ENCODE measurements around the gene PPP1R13B.

The PPP1R13B gene

DNA sequence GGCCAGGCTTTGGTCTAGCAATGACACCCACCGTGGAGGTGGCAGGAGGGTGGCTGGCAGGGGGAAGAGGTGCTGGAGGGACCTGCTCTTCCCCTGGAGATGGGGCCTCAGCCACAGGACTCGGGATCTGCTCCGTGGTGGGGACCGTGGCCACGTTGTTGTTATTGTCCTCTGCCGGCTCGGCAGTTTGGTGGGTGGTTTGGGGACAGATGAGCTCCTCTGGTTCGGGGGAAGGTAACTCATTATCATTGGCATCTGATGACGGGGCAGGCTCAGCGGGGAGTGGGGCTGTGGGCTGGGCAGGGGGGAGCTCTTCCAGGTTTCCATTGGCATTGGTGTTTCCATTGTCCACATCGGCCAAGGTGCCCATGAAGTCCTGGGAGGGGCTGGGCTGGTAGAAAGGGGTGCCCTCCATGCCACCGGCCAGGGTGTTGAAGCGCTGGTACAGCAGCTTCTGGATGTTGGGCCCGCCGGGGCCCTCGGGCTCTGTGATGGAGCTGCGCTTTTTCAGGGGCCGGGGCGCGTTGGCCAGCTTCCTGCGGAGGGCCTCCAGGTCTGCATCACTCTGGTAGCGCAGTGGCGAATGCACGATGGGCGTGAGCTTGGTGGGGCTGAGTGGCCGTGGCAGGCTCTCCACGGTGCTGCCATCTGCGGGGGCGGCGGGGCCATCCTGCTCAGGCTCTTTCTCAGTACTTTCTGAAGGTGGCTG is 107.4 kb downstream of the PPP1R13B start:
- DNase-seq = no peak

DNA sequence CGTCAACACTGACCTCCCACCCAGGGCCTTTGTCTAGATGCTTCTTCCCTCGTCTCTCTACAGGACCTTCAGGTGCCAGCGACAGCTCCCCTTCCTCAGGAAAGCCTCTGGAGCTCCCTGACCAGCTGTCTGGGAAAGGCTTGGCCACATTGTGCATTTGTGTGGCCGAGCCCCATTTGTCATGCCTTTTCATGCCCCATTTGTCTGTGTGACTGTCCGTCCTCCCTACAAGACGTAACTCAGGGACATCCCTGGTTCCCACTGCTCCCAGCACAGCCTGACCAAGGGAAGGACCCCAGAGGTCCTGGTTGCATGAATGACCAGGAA is 107.9 kb downstream of the PPP1R13B start:
- DNase-seq = no peak

DNA sequence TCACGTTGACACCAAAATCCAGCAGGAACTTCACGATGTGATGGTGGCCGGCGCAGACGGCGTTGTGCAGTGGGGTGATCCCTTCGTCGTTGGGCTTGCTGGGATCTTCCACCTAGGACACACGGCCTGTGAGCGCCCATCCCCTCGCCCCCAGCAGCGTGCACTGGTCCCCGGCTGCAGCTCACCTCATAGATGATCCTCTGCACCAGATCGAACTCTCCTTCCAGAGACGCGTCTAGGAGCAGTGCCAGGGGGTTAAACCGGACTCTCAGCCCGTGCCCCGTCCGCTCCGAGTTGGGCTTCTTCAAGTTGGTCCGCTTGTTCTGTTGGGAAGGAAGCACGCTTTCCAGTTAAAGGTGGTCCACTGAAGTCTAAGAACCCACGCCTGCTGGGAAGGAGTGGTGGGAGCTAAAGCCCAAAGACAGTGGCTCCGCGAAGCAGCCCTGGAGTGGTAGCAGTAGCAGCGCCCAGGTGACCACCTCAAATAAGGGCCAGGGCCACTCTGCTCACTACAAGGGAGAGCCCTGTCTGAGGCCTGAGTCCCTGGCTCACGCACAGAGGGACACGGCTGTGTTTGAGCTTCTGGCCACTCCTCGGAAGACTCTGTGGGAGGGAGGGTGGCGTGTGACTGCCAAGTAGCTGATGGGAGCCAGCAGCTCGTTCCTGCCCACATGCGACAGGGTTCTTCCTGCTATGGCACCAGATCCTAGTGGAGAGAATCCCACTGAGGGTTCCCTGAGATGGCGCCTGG is 108.5 kb downstream of the PPP1R13B start:
- DNase-seq = no peak

DNA sequence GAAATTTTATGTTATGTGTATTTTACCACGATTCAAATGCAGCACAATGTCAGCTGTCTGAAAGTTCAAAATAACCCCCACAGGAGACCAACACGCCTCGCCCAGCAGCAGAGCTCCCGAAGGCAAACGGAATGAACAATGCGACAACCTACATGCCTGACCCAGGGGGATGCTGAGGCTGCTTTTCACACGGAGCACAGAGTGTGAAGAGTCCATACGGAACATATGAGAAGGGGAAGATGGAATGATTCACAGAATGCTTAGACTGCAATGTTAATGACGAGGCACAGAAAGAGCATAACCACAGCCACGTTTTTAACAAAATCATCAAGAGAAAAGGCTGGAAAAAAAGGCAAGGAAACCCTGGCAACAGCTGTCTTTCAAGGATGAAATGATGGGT is 109.2 kb downstream of the PPP1R13B start:
- no peak for DNase-seq

DNA sequence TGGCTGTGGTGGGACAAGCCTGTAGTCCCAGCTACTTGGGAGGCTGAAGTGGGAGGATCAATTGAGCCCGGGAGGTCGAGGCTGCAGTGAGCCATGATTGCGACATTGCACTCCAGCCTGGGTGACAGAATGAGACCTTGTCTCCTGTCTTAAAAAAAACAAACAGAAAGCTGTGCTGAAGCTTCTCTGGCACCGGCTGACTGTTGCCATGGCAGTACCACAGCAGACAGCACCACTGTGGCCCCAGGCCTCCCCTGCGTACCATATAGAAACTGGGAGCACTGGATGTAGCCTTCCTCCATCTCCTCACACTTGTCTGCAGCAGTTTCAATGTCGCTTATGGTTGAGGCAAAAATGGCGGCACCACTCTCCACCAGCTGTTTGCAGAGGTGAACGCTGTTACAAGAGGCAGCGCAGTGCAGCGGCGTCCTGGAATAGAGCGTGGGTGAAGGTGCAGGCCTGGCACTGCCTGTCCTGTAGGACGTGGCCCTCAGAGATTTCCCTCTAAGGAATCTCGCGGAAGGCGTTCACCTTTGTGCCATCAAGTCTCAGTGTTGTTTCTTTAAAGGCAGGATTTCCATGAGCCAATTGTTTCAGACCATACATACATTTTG is 109.8 kb downstream of the PPP1R13B start:
- DNase-seq = no peak

DNA sequence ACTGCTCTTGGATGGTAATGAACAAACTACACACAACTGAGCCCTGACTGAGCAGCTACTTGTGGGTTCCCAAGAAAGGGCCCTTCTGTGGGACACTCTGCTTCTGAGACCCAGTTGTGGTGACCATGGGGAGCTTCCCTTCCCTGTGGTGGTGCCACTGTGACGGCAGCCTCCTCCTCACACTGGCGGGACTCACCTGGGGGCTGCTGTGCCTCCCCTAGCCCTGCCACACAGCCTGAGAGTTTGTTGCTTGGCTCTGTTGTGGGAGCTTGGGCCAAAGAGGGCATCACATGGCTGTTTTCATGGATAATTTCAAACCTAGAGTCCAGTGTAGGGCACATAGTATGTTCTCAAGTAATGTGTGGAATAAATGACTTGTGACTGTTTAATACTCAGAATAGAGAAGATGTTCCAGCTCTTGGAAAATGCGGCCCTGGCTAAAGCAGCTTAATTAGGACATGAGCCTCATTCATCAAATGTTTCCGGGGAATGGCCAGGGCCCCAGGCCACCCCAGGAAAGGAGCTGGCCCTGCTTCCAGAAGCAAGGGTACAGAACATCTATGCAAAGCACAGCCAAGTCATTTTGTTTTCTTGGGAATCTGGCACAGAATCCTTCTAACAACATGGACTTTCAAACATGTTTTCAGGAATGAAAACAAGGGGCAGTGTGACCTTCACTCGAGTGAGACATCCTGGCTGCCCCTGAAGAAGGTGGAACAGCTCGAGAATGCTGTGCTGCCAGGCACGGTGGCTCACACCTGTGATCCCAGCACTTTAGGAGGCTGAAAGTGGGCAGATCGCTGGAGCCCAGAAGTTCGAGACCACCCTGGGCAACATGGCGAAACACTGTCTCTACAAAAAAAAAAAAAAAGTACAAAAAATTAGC is 110.6 kb downstream of the PPP1R13B start:
- no peak for DNase-seq

DNA sequence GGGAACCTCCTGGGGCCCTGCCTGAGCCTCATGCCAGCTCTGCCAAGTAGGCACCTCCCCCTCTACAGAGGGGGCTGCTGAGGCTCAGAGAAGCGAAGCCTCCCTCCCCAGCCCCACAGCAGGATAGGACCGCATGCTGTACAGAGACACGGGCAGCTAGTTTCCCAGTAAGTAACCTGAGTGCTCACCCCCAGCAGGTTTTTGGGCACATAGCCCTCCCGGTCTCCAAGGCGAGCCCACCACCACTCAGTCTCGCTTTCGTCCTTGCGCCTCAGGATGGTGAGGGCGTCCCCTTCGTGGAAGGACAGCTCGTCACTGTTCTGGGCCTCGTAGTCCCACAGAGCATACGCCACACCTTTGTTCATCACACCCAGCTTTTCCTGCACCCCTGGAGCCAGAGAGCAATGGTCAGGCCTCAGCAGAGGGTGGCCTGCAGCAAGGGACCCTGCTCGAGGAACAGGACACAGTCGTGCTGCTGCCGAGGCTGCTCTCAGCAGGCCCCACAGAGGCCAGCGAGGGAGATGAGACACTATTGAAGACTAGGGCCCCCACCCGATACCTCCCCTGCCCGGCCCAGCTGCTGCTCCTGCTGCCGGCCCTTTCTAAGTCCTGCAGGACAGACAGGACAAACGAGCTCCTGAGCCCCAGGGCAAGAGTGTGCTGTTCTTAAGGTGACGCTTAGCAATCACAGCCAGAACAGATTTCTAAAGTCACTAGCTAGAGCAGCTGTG is 111.4 kb downstream of the PPP1R13B start:
- no peak for DNase-seq

DNA sequence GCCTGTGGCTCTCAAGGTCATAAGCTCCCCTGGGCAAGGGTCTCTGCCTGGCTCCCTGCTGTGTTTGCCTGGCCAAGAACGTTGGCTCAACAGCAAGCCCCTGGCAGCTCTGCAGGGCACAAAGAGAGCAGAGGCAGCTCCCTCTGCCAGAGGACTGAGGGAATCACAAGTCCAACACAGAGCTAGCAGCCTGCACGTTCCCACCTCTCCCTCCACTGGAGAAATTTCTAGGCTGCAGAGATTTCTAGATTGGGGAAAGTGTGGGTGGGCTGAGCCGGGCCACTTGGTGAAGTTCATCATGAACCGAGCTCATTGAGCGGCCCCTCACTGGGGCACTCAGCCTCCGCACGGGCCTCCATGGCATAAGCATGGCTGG is 111.9 kb downstream of the PPP1R13B start:
- DNase-seq = no peak

DNA sequence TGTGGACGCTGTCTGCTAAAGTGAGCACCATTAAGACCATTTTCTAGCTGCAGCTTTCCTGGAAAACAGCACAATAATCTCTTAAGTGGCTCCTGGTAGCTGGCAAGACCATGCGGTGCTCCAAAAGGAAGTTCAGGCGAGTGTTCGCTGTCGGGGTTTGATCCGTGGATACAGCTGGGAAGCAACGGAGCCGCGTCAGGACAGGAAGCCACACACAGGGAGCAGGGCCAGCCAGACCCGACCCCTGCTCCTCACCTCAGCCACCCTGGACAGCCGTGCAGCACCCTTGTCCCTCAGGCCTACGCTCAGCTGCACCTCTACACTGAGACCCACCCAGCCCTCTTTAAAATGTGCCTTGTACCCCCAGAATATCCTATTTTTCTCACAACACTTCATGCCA is 112.4 kb downstream of the PPP1R13B start:
- DNase-seq = no peak

DNA sequence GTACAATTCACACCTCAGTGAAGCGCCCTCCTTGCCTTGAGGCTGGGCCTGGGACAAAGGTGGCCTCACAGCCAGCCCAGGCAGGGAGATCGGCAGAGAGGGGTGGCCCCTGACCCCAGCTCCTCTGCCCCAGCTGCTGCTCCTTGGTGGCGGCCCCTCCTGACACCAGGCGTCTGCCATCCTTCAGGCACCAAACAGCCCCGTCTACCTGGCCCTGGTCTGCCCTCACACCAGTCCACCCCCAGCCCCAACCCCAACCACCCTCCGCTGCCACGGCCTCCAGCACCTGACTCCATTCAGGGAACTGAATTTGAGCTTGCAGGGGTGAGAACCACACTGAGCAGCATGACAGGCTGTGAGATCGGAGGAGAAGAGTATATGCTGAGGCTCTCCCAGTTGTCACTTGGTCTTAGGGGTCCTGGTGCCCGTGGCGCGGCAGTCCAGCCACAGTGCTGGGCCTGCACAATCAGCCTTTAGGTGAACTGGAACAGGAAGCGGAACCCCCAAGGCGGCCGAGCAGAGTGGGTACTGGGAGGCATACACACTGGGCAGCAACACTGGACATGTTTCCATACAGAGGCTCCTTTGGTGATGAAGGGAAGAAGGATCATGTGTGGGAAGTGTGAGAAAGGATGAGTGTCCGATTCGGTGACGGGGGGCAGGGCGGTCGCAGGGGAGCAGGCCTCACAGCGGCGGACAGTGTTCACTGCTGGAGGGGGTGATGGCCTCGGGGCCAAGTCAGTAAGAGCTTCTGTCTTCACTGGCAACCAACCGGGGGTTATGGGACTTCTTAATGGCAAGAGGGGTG is 113.1 kb downstream of the PPP1R13B start:
- no peak for DNase-seq

DNA sequence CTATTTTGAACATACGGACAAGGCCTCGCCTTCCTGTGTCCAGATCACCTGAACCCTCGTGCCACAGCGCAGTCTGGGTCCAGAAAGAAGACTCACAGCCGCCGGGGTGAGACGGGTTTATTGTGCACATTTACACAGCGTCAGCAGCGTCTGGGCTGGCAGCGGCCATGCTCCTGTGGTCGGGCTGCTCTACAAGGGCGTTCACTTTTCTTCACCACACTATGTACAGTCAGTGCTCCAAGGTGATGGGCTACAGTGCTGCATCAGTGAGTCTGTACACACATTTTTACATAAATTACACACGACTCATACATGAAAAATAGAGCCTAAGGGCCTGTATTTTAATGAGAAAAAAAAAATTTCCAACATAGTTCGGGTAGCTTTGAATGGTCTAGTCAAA is 113.7 kb downstream of the PPP1R13B start:
- DNase-seq = no peak

DNA sequence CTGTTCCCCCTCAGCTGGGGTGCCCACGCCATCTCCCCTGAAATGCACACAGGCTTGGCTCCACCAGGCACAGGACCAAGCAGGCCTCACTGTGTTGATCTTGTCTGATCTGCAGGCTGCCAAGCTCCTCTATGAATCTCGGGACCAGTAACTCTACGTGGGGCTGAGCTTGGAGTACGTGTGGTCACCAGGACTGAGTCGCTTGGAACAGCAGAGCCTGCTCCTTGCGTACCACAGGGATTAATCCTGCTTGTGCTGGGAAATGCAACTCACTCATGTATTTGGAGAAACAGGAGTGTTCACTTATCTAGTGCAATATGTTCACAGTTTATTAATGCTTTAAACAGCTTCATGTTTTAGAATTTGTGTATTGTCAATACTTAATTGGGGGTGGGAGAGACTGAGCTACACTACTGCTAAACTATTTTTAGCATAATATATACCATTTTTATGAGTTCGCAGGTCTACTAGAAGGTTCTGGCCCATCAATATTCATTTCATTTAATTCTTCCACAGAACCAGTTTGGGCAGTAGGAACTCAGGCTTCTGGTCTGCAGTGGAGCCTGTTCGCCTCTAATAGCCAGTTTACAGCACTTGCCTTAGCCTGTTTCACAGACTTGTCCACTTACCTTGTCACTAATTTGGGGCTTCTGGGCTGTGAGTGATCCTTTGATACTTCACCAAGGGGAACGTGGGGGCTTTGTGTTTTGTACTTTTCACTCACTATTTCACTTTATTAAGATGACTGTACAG is 114.3 kb downstream of the PPP1R13B start:
- DNase-seq = no peak

DNA sequence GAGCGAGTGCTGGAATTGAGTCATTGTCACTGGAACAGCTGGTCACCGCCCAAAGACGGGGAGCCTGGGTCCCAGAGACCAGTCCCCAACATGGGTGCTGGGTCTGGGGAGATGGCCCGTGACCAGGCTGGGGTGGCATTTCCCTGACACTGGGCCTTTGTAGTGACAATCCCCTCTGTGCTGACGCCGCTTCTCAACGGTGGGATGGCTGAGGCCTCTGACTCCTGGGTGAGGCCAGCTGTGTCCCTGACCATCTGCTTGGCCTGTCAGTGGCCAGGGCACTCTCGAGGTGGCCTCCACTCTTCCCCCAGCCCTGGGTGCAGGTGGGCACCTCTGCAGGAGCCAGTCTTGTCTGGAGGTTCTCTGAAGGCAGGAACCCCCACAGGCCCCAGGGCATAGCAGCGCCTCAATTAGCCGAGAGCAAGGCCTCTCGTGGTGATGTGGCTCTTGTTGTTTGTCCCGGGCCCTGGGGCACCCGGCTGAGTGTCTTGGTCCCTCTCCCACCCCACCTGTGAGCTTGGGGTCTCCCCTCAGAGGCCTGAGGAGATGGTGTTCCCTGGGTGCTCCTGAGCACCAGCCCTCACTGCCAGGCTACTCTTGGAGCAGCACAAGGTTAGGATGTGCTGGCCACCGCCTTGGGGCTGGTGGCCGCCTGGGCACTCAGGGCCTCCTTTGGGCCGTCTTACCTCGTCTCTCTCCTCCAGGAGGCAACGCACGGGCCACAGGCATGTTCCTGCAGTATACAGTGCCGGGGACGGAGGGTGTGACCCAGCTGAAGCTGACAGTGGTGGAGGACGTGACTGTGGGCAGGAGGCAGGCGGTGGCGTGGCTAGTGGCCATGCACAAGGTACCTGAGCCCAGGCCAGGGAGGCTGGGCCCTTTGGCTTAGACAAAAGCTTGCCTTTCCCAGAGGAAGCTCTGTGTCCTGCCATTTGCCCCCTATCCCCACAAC is 115.2 kb downstream of the PPP1R13B start:
- DNase-seq = no peak

DNA sequence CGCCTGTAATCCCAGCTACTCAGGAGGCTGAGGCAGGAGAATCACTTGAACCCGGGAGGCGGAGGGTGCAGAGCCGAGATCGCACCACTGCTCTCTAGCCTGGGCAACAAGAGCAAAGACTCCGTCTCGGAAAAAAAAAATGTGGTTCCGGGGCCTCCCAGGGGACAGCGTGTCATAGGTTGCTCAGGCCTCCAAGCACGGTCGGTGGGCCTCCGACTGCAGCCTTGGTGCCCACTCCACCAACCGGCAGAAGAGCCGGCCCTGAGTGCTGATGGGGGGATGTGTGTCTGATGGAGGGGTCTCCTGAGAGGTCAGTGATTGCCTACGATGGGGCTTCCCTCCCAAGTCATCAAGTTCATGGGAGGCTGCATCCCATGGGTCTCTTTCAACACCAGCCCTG is 115.9 kb downstream of the PPP1R13B start:
- DNase-seq = no peak

DNA sequence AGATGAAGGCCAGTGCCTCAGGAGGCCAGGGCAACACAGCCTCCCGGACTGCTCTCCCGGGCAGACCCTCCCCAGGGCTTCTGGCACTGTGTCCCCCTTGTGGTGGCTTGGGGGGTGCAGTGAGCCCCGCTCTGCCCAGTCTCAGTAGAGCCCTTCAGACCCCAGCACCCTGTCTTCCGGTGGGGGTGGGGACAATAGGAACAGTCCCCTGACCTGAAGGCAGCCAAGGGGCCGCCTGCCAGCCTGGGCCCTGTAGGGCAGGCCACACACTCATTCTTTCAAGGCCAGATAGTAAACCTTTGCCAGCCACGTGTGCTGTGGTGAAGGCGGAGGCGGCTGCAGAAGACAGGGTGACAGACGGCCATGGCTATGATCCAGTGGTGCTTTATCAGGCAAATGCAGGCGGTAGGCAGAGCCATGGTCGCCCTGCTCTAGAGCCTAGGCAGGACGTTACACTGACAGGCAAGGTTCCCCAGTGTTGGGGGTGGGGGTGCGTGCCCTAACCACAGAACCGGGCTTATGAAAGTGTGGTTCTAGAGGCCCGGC is 116.8 kb downstream of the PPP1R13B start:
- DNase-seq = no peak

DNA sequence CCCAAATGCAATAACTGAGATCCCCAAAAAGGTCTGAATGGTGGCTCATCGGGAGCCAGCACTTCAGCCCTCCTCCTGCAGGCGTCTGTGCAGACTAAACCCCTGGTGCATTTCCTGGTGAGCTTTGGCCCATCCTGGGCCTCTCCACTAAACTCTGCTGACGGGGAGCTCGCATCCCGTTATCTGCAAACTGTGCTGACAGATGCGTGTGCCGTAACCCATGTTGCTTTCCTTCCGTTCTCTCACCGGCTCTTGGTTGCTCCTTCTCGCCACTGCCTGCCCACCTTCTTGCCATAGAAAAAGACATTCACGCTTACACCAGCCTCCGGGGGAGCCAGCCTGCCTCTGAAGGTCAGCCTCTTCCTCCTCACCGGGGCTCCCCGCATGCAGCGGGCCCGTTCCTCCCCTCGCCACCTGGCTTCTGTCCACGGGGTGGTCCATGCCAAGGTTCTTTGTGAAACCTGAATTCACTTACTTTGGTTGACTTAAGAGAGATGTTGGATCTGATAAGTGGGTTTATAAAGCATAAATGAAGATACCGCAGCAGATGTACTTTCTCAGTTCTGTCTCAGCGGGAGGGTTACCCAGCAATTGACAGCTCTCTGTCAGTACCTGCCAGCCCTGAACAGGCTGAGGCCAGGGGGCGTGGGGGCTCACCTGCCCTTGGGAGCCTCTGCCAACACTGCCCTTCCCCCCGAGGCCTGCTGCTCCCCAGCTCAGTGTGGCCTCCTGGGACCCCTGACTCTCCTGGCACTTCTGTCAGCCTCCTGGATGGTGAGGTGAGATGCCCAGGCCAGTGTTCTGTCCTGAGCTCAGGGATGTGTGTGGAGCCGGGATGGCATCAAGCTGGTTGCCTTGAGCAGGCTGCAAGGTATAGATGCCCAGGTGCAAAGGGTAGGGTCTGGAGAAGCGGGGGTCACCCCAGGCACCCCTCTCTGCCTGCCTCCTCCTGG is 117.6 kb downstream of the PPP1R13B start:
- no peak for DNase-seq

DNA sequence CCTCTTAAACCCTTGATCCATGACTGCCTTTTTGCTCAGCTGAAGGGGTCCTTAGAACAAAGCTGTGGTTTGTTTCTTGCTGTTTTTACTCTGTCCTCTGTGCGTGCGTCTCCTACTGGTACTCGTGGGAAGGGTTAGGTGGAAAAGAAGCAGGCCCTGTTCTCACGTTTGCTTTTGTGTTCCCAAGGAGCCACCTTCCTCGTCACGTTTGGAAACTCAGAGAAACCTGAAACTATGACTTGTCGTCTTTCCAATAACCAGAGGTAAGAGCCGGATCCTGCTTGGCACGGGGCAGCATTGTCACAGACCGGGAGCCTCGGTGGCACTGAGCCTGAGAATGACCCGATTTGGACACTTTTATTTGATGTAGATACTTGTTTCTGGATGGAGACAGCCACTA is 118.7 kb downstream of the PPP1R13B start:
- no peak for DNase-seq

DNA sequence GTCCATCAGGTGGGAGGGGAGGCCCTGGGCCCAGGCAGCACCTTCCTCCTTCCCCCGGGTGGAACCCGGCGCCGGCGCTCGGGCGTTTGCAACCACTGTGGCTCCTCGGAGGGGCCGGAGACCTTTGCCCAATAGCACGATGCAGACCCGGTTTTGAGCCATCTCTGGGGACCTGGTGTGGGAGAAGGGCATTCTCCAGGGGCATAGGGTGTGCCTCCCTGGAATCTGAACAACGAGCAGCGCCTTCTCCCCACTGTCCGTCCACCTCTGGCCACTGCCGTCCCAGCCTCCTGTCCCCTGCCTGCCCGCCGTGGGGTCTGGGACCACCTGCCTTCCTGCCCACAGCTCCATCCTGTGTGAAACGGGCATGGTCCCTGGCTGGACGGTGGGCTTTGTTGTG is 119.2 kb downstream of the PPP1R13B start:
- no peak for DNase-seq
